Neural cell (in vitro differentiated cells): ENCODE measurements around the gene ADGRD1.

ENCODE experiments used
- CTCF ChIP-seq: fragments of 450-650 bp; IDR thresholded peaks from 2 replicates; pipeline ENCODE4 v1.5.1; 2014; ENCODE audit warnings: antibody characterized with exemption, mild to moderate bottlenecking, moderate library complexity; ENCODE audit not compliant: poor library complexity, severe bottlenecking
- RAD21 ChIP-seq: fragments of 450-650 bp; conservative IDR thresholded peaks from 2 replicates; pipeline ENCODE4 v1.6.1; 2014; ENCODE audit warnings: antibody characterized with exemption, mild to moderate bottlenecking, moderate library complexity
- REST ChIP-seq: IDR thresholded peaks from 2 replicates; pipeline ENCODE4 v1.6.1; 2012; ENCODE audit warnings: borderline replicate concordance

GRCh38 chr12:130956456-130957303 is 3.0 kb downstream of the ADGRD1 start:
- no peak for TF ChIP-seq RAD21
- no peak for TF ChIP-seq REST
- TF ChIP-seq CTCF: no peak
